Thyroid gland (tissue), 4 donors: ENCODE data around the gene STX16.

Source experiments
- POLR2A ChIP-seq, 2 donors: fragments of 450-650 bp; IDR thresholded peaks; one replicate each; pipeline ENCODE4 v1.6.1; 2017; ENCODE audit warnings: antibody characterized with exemption in 2 of 2, mild to moderate bottlenecking in 2 of 2, moderate library complexity in 1 of 2
- TF ChIP-seq, protein P1 (sequence below), 6 experiments: fragments of 200-600 bp in 3 of 6; fragments of 450-650 bp in 3 of 6; sonication (generic) in 3 of 6; IDR thresholded peaks; one replicate each; pipeline ENCODE4 v1.5.1; 2016 to 2019; ENCODE audit warnings: antibody characterized with exemption in 6 of 6, mild to moderate bottlenecking in 2 of 6, inconsistent platforms in 1 of 6, moderate library complexity in 1 of 6

DNA sequence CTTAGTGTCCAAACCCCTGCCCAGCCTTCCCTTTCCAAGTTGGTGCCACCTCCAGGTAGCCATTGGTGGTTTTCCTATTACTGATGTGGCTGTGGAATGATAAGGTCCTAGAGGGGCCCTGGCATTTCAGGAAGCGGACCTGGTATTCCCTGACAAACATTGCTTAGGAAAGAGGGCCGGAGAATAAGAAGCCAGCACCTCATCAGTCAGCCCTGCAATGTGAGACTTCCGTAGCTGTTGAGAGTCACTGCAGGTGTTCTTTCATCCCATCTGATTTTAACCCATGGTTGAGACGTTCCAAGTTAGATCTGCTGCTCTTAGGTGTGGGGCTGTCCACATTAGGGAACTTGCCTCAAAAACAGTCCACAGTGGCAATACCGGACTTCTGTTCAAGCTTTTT is 26.7 kb downstream of the STX16 start:
- TF ChIP-seq, protein P1, sequence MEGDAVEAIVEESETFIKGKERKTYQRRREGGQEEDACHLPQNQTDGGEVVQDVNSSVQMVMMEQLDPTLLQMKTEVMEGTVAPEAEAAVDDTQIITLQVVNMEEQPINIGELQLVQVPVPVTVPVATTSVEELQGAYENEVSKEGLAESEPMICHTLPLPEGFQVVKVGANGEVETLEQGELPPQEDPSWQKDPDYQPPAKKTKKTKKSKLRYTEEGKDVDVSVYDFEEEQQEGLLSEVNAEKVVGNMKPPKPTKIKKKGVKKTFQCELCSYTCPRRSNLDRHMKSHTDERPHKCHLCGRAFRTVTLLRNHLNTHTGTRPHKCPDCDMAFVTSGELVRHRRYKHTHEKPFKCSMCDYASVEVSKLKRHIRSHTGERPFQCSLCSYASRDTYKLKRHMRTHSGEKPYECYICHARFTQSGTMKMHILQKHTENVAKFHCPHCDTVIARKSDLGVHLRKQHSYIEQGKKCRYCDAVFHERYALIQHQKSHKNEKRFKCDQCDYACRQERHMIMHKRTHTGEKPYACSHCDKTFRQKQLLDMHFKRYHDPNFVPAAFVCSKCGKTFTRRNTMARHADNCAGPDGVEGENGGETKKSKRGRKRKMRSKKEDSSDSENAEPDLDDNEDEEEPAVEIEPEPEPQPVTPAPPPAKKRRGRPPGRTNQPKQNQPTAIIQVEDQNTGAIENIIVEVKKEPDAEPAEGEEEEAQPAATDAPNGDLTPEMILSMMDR (IDR thresholded peaks at IDR 0.05): no peak
- no peak for TF ChIP-seq POLR2A (IDR thresholded peaks at IDR 0.05)
